HCT116 (cell line): ENCODE measurements around the gene FLNB. TPM values are rescaled to one million over a fixed set of nuclear protein-coding genes. Genes with fewer than 3 reads are reported as not detected.

Source experiments
- ATAC-seq: fragments of 200-7000 bp; cut with Tn5 transposase; 2 replicates; pipeline ENCODE4 v1.9.1; 2020; ENCODE audit warnings: mild to moderate bottlenecking, moderate library complexity
- BruUV-seq: library from RNA; stranded (reverse); fragments of 400-500 nt; replicated peaks from 2 replicates; lab custom pipeline; 2021; lab: Mats Ljungman, UMichigan
- CTCF ChIA-PET: fragments of 300-600 bp; sonication (Branson Sonifier 250); formaldehyde crosslinking; loops from one replicate; lab custom pipeline; 2021; ENCODE audit warnings: antibody characterized with exemption; lab: Charles Lee
- POLR2A ChIA-PET: fragments of 300-600, 350-600 bp; sonication (Branson Sonifier 250); formaldehyde crosslinking; loops from one replicate; lab custom pipeline; 2021; ENCODE audit warnings: antibody characterized with exemption; lab: Charles Lee
- RAD21 ChIA-PET, 2 experiments: fragments of 300-600 bp; sonication (Branson Sonifier 250); formaldehyde crosslinking; loops; one replicate each; lab custom pipeline; 2023; ENCODE audit warnings: low total read pairs in 2 of 2; ENCODE audit not compliant: uncharacterized antibody in 2 of 2, unreplicated experiment in 2 of 2, low non-redundant PET in 1 of 2; lab: Charles Lee
- DNase-seq: peaks from one replicate; pipeline ENCODE4 v3.0.0-alpha.2; 2010; ENCODE audit warnings: low read depth, low spot score
- H2AFZ ChIP-seq: fragments of 200-600 bp; shearing (Covaris generic), sonication (generic); 2 replicates; pipeline ENCODE4 v1.6.1; 2017; ENCODE audit warnings: low read depth, mixed run types, mixed read lengths, antibody characterized with exemption, low read length; ENCODE audit not compliant: poor library complexity, severe bottlenecking
- H3K27ac ChIP-seq: 2 replicates; pipeline ENCODE4 v1.5.1; 2012; ENCODE audit warnings: low read depth, low read length
- H3K27me3 ChIP-seq: fragments of 200-600 bp; sonication (generic); 2 replicates; pipeline ENCODE4 v1.6.1; 2016; ENCODE audit warnings: mixed run types, low read length, mixed read lengths; ENCODE audit not compliant: insufficient read depth
- H3K36me3 ChIP-seq, 2 experiments: fragments of 200-500 bp in 1 of 2; fragments of 200-600 bp in 1 of 2; sonication (Bioruptor generic) in 1 of 2; sonication (generic) in 1 of 2; 2 replicates each; pipeline versions ENCODE4 v1.5.1 to v1.6.1; 2014 to 2016; ENCODE audit warnings: low read length in 2 of 2, inconsistent platforms in 1 of 2, mixed read lengths in 1 of 2, mixed run types in 1 of 2; ENCODE audit not compliant: insufficient read depth in 2 of 2, control insufficient read depth in 1 of 2
- H3K4me1 ChIP-seq, 2 experiments: fragments of 200-600 bp in 1 of 2; sonication (generic) in 1 of 2; 2 replicates each; pipeline versions ENCODE4 v1.5.1 to v1.6.1; 2012 to 2017; ENCODE audit warnings: low read length in 2 of 2, inconsistent platforms in 1 of 2, mild to moderate bottlenecking in 1 of 2, mixed read lengths in 1 of 2, mixed run types in 1 of 2, moderate library complexity in 1 of 2; ENCODE audit not compliant: insufficient read depth in 2 of 2, control insufficient read depth in 1 of 2
- H3K4me2 ChIP-seq: fragments of 200-600 bp; sonication (generic); 2 replicates; pipeline ENCODE4 v1.6.1; 2017; ENCODE audit warnings: mixed run types, low read length, mixed read lengths
- H3K4me3 ChIP-seq, 2 experiments: fragments of 200-600 bp in 1 of 2; sonication (generic) in 1 of 2; replicated peaks in 1 of 2; 2 replicates each; pipeline ENCODE4 v1.5.1; 2011 to 2016; ENCODE audit warnings: low read length in 2 of 2, control low read depth in 1 of 2, low read depth in 1 of 2, mild to moderate bottlenecking in 1 of 2, mixed read lengths in 1 of 2, mixed run types in 1 of 2
- H3K79me2 ChIP-seq: fragments of 200-600 bp; sonication (generic); 2 replicates; pipeline ENCODE4 v1.6.1; 2017; ENCODE audit warnings: mild to moderate bottlenecking, mixed run types, low read length, moderate library complexity, mixed read lengths; ENCODE audit not compliant: insufficient read depth
- H3K9ac ChIP-seq: fragments of 200-600 bp; sonication (generic); 2 replicates; pipeline ENCODE4 v1.6.1; 2016; ENCODE audit warnings: low read length, mixed read lengths
- H3K9me2 ChIP-seq: fragments of 200-600 bp; sonication (generic), shearing (Covaris generic); 2 replicates; pipeline ENCODE4 v1.6.1; 2017; ENCODE audit warnings: mixed run types, mild to moderate bottlenecking, moderate library complexity; ENCODE audit not compliant: insufficient read depth
- H3K9me3 ChIP-seq, 2 experiments: fragments of 200-500 bp in 1 of 2; fragments of 200-600 bp in 1 of 2; sonication (Bioruptor generic) in 1 of 2; sonication (generic) in 1 of 2; 2 replicates each; pipeline ENCODE4 v1.6.1; 2014 to 2017; ENCODE audit warnings: low read length in 2 of 2, mixed read lengths in 2 of 2, inconsistent platforms in 1 of 2, low read depth in 1 of 2, mild to moderate bottlenecking in 1 of 2, mixed run types in 1 of 2, moderate library complexity in 1 of 2; ENCODE audit not compliant: control insufficient read depth in 1 of 2, insufficient read depth in 1 of 2
- H4K20me1 ChIP-seq: fragments of 200-600 bp; sonication (generic), shearing (Covaris generic); 2 replicates; pipeline ENCODE4 v1.6.1; 2017; ENCODE audit warnings: mixed run types, mild to moderate bottlenecking, moderate library complexity; ENCODE audit not compliant: insufficient read depth
- CBX3 ChIP-seq: IDR thresholded peaks from 2 replicates; pipeline ENCODE4 v1.6.1; 2012; ENCODE audit warnings: low read depth
- CEBPB ChIP-seq: IDR thresholded peaks from 2 replicates; pipeline ENCODE4 v1.6.1; 2012; ENCODE audit warnings: low read depth
- CTCF ChIP-seq, 3 experiments: fragments of 200-600 bp in 1 of 3; sonication (generic) in 1 of 3; IDR thresholded peaks in 2 of 3; conservative IDR thresholded peaks in 1 of 3; 2 replicates each; pipeline ENCODE4 v1.5.1; 2012 to 2017; ENCODE audit warnings: low read depth in 2 of 3, low read length in 2 of 3, antibody characterized with exemption in 1 of 3, borderline replicate concordance in 1 of 3, control low read depth in 1 of 3, mild to moderate bottlenecking in 1 of 3, mixed read lengths in 1 of 3, mixed run types in 1 of 3, moderate library complexity in 1 of 3; ENCODE audit not compliant: insufficient read depth in 1 of 3
- EGR1 ChIP-seq: IDR thresholded peaks from 2 replicates; pipeline ENCODE4 v1.6.1; 2012; ENCODE audit warnings: low read depth
- FOSL1 ChIP-seq: IDR thresholded peaks from 2 replicates; pipeline ENCODE4 v1.6.1; 2012; ENCODE audit warnings: low read depth
- POLR2AphosphoS5 ChIP-seq: IDR thresholded peaks from 2 replicates; pipeline ENCODE4 v1.6.1; 2011; ENCODE audit warnings: mild to moderate bottlenecking, low read depth, low read length, moderate library complexity
- RAD21 ChIP-seq: IDR thresholded peaks from 2 replicates; pipeline ENCODE4 v1.6.1; 2012; ENCODE audit warnings: low read depth, mild to moderate bottlenecking
- SIN3A ChIP-seq: IDR thresholded peaks from 2 replicates; pipeline ENCODE4 v1.6.1; 2012; ENCODE audit warnings: low read depth
- SP1 ChIP-seq: IDR thresholded peaks from 2 replicates; pipeline ENCODE4 v1.6.1; 2012; ENCODE audit warnings: low read depth
- SRF ChIP-seq: IDR thresholded peaks from 2 replicates; pipeline ENCODE4 v1.6.1; 2012; ENCODE audit warnings: low read depth
- TCF7L2 ChIP-seq: IDR thresholded peaks from 2 replicates; pipeline ENCODE4 v1.7.0; 2011; ENCODE audit warnings: borderline replicate concordance, inconsistent platforms; ENCODE audit not compliant: insufficient read depth, insufficient read length; ENCODE audit errors: extremely low read depth
- ZBTB33 ChIP-seq: IDR thresholded peaks from 2 replicates; pipeline ENCODE4 v1.6.1; 2011; ENCODE audit warnings: mild to moderate bottlenecking, low read length, moderate library complexity; ENCODE audit not compliant: insufficient replicate concordance; ENCODE audit errors: extremely low read depth
- ZFX ChIP-seq: fragments of 450-650 bp; IDR thresholded peaks from 2 replicates; pipeline ENCODE4 v1.6.1; 2017
- ZNF274 ChIP-seq: fragments of 200-500 bp; sonication (Bioruptor generic); IDR thresholded peaks from 2 replicates; pipeline ENCODE4 v1.6.1; 2014; ENCODE audit warnings: mild to moderate bottlenecking, low read depth, low read length, inconsistent platforms
- intact Hi-C: fragments of 100-400 bp; cut with micrococcal nuclease; formaldehyde crosslinking; loops from 2 replicates; pipeline ENCODE4 v1.10.0; 2022
- total RNA-seq: library from RNA; stranded (reverse); gene quantifications from one replicate; pipeline ENCODE4 v1.2.1, GENCODE V29; 2021; ENCODE audit not compliant: unreplicated experiment
- TF ChIP-seq, protein P1 (sequence below): IDR thresholded peaks from 2 replicates; pipeline ENCODE4 v1.6.1; 2012

FLNB gene
- total RNA-seq, 1 experiment from 2014 or later = 116 TPM

DNA sequence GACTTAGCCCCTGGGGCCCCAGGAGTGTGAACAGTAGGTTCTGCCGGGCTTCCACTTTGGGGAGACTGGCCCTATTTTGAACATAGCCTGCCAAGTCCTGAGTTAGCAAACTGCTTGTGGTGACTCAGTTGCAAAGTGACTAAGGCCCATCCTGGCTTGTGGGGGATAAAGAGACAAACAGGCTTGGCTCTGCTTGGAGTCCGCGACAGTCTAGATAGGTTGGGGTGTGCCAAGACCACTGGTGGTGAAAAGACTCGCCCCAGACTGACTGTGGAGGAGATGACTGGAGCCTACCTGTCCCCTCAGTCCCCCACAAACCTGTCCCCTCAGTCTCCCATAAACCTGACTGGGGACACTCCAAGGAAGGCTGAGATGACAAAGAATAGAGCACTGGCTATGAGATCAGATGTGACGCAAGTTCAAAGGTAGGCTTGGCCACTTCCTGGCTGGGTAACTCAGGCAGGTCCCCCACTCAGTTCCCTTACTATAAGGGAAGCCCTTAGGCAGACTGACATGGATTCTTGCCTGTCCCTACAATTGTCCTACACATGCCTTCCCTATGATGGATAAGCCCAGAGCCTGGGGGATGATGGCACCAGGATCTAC is 198.3 kb downstream of the FLNB start (continued):
- TF ChIP-seq CEBPB (0 out of 2 replicates have a peak, but pooled peaks have one; percentile 17), SIN3A (no peak), RAD21 (no peak), SRF (no peak), ZNF274 (no peak), ZFX (no peak), SP1 (0 out of 2 replicates have a peak, but pooled peaks have one; percentile 17)

- H3K9me3 ChIP-seq = no peaks in the 10 kb centered on the region
- no peaks in the 10 kb centered on the region for H3K27me3 ChIP-seq
- no peak overlapping the region for H3K27ac ChIP-seq
- ATAC-seq (no peak), DNase-seq (no peak)
- no peak overlapping the region for H3K4me2 ChIP-seq
- H3K36me3 ChIP-seq = no peaks in the 10 kb centered on the region
- H3K9me2 ChIP-seq = no peaks in the 10 kb centered on the region
- H3K4me3 ChIP-seq = no peak overlapping the region
- H3K4me1 ChIP-seq = peaks cover 0 to 13% of the 10 kb centered on the region in 2 experiments; a peak in 2 of 4 replicates
- H2AFZ ChIP-seq = no peak overlapping the region
- H3K9ac ChIP-seq = no peak overlapping the region
- BruUV-seq = no TSS peak
- intact Hi-C loops = no loop called here
- H4K20me1 ChIP-seq = no peaks in the 10 kb centered on the region
- CTCF ChIA-PET = interaction anchor here (1.0 to 1.6 kb wide), 2 partner anchors 9 to 10 kb away, joined by 3 to 8 read pairs; no protein-coding TSS in a partner anchor
- H3K79me2 ChIP-seq = no peaks in the 10 kb centered on the region
- RAD21 ChIA-PET = no interaction called here
- TF ChIP-seq CBX3 = no peak
- no peak for TF ChIP-seq RAD21
- TF ChIP-seq, all 23 proteins: peak for 0
- POLR2A ChIA-PET = no interaction called here
These were observed 199.7 kb downstream of the FLNB start for GRCh38 chr3:58207954-58208353.

- no peaks in the 10 kb centered on the region for H3K27me3 ChIP-seq
- intact Hi-C loops = no loop called here
- H3K9me3 ChIP-seq = no peaks in the 10 kb centered on the region
- ChIA-PET CTCF (no interaction called here), RAD21 (no interaction called here), POLR2A (no interaction called here)
- DNase-seq (no peak), ATAC-seq (no peak)
- H4K20me1 ChIP-seq = no peaks in the 10 kb centered on the region
- H3K4me3 ChIP-seq = no peak overlapping the region
- H3K79me2 ChIP-seq = no peaks in the 10 kb centered on the region
- no peak overlapping the region for H2AFZ ChIP-seq
- no peak overlapping the region for H3K4me2 ChIP-seq
- H3K36me3 ChIP-seq = no peaks in the 10 kb centered on the region
- no peak overlapping the region for H3K27ac ChIP-seq
- no peak overlapping the region for H3K9ac ChIP-seq
- H3K9me2 ChIP-seq = no peaks in the 10 kb centered on the region
- H3K4me1 ChIP-seq = peaks cover 0 to 20% of the 10 kb centered on the region in 2 experiments; a peak in 3 of 4 replicates
- no TSS peak for BruUV-seq
- TF ChIP-seq EGR1 (no peak), FOSL1 (no peak), SP1 (no peak), POLR2AphosphoS5 (no peak), ZBTB33 (no peak), CTCF (IDR thresholded peaks at IDR 0.05 in 2 of 3, conservative IDR thresholded peaks at IDR 0.05 in 1 of 3; ENCODE audit: borderline replicate concordance in 1 of 3, insufficient read depth in 1 of 3, low read depth in 2 of 3, low read length in 2 of 3) (no peak), TCF7L2 (no peak), SRF (no peak)
- TF ChIP-seq, protein P1, sequence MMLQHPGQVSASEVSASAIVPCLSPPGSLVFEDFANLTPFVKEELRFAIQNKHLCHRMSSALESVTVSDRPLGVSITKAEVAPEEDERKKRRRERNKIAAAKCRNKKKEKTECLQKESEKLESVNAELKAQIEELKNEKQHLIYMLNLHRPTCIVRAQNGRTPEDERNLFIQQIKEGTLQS = no peak
These were observed 201.7 kb downstream of the FLNB start for GRCh38 chr3:58209933-58210332.
